HUES64 (cell line): ENCODE data around the gene LCOR.

ENCODE experiments used
- H3K27ac ChIP-seq: 2 replicates; pipeline ENCODE4 v1.7.0; 2013; ENCODE audit warnings: low read depth, low read length, inconsistent platforms
- H3K27me3 ChIP-seq: 2 replicates; pipeline ENCODE4 v1.6.1; 2013; ENCODE audit warnings: mild to moderate bottlenecking, low read length; ENCODE audit not compliant: insufficient read depth
- H3K36me3 ChIP-seq: 2 replicates; pipeline ENCODE4 v1.6.1; 2013; ENCODE audit warnings: mild to moderate bottlenecking, low read length; ENCODE audit not compliant: insufficient read depth
- H3K4me1 ChIP-seq: 2 replicates; pipeline ENCODE4 v1.6.1; 2013; ENCODE audit warnings: mild to moderate bottlenecking, low read length, moderate library complexity; ENCODE audit not compliant: insufficient read depth
- H3K4me3 ChIP-seq: 2 replicates; pipeline ENCODE4 v1.5.1; 2013; ENCODE audit warnings: mild to moderate bottlenecking, low read length, moderate library complexity
- H3K9ac ChIP-seq: 2 replicates; pipeline ENCODE4 v1.6.1; 2013; ENCODE audit warnings: mild to moderate bottlenecking, low read depth, low read length
- H3K9me3 ChIP-seq: 2 replicates; pipeline ENCODE4 v1.6.1; 2013; ENCODE audit warnings: low read depth, low read length; ENCODE audit not compliant: insufficient read depth
- WGBS: fragments of 150-250, 120-280 bp; methylation state at CpG from one replicate; pipeline ENCODE4 v1.1.7; 2013; ENCODE audit warnings: missing lambda C conversion rate; 5-methylcytosine and 5-hydroxymethylcytosine counted together

The LCOR gene

DNA sequence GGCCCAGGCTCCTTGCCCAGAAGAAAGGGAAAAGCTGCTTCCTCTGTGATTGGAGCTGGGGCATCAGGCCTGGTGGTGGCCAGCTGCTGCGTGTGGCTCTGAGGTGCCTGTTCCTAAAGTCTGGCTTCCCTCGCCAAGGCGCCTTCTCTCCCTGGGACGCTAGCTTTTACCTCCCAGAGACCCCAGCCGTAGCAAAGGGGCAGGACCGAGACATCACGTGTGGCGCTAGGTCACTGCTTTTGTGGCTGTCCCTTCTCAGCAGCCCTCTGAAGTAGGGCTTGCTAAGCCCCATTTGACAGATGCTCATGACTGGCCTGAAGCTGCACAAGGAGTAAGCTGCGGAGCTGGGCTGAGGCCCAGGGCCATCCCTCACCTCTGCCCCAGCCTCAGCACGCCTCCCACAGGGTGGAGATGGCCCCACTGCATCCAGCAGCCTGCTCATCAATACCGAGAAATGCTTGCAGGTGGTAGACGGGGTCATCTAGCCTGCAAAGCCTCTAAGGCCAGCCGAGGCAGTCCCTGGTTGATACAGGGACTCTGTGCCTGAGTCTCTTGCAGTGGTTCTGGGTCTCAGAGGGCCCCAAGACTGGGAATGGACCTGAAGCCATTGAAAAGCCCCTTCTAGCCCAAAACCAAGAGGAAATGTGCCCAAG, 171.2 kb downstream of the LCOR start:
- no peaks in the 10 kb centered on the region for H3K36me3 ChIP-seq
- no peak overlapping the region for H3K4me3 ChIP-seq
- WGBS = 92% methylated on average over 13 of the region's 13 CpGs
- H3K9me3 ChIP-seq = peaks cover 6% of the 10 kb centered on the region; the same call in 1 of the 2 replicates
- no peaks in the 10 kb centered on the region for H3K27me3 ChIP-seq
- H3K9ac ChIP-seq = no peak overlapping the region
- no peak overlapping the region for H3K27ac ChIP-seq
- H3K4me1 ChIP-seq = no peaks in the 10 kb centered on the region

GRCh38 chr10:97003804-97004201, 171.7 kb downstream of the LCOR start:
- H3K9ac ChIP-seq = no peak overlapping the region
- peaks cover 6% of the 10 kb centered on the region; the same call in 1 of the 2 replicates for H3K9me3 ChIP-seq
- no peak overlapping the region for H3K27ac ChIP-seq
- no peaks in the 10 kb centered on the region for H3K27me3 ChIP-seq
- H3K4me1 ChIP-seq = no peaks in the 10 kb centered on the region
- H3K36me3 ChIP-seq = no peaks in the 10 kb centered on the region
- no peak overlapping the region for H3K4me3 ChIP-seq
- 93% methylated on average over 8 of the region's 8 CpGs for WGBS

- H3K36me3 ChIP-seq = no peaks in the 10 kb centered on the region
- WGBS = 95% methylated on average over 10 of the region's 10 CpGs
- H3K27ac ChIP-seq = no peak overlapping the region
- no peaks in the 10 kb centered on the region for H3K27me3 ChIP-seq
- H3K4me1 ChIP-seq = no peaks in the 10 kb centered on the region
- H3K9me3 ChIP-seq = peaks cover 6% of the 10 kb centered on the region; the same call in 1 of the 2 replicates
- no peak overlapping the region for H3K4me3 ChIP-seq
- H3K9ac ChIP-seq = no peak overlapping the region
These were observed 172.5 kb downstream of the LCOR start for GRCh38 chr10:97004591-97004990.

- Histone ChIP-seq H3K9me3 (peaks cover 6% of the 10 kb centered on the region; the same call in 1 of the 2 replicates), H3K4me3 (no peak overlapping the region), H3K36me3 (no peaks in the 10 kb centered on the region), H3K4me1 (no peaks in the 10 kb centered on the region), H3K27me3 (no peaks in the 10 kb centered on the region), H3K9ac (no peak overlapping the region), H3K27ac (no peak overlapping the region)
- WGBS = 85% methylated on average over 5 of the region's 5 CpGs
These were observed 173.3 kb downstream of the LCOR start for GRCh38 chr10:97005349-97005748.

DNA sequence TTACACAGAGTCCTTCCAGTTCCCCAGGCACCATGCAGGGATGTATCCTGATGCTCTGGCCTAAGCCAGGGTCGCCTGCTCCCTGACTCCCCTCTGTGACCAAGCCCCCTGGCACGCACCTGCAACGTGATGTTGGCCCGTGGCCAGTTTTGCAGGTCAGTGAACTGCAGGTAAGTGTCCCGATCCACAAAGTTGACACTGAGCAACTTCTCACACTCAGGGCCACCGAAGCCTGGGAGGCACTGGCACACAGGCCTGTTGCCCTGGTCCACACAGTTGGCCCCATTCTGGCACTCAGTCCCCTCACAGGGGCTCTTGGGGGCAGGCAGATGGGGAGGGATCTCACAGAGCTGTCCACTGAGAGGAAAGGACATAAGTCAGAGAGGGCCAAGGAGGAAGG, 174.3 kb downstream of the LCOR start:
- Histone ChIP-seq H3K36me3 (no peaks in the 10 kb centered on the region), H3K4me1 (no peaks in the 10 kb centered on the region), H3K9me3 (peaks cover 6% of the 10 kb centered on the region; the same call in 1 of the 2 replicates), H3K27me3 (no peaks in the 10 kb centered on the region), H3K4me3 (no peak overlapping the region), H3K9ac (no peak overlapping the region), H3K27ac (no peak overlapping the region)
- WGBS = 85% methylated on average over 6 of the region's 6 CpGs

DNA sequence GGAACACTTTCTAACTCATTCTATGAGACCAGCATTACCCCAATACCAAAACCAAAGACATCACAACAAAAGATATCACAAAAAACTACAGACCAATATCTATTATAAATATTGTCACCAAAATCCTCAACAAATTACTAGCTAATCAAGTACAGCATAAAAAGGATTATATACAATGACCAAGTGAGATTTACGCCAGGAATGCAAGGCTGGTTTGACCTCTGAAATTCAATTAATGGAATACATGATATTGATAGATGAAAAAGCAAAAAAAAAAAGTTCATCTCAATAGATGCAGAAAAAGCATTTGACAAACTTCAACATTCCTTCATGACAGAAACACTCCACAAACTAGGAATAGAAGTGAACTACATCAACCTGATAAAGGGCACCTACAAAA, 175.3 kb downstream of the LCOR start:
- no peaks in the 10 kb centered on the region for H3K27me3 ChIP-seq
- no peaks in the 10 kb centered on the region for H3K36me3 ChIP-seq
- no peaks in the 10 kb centered on the region for H3K4me1 ChIP-seq
- peaks cover 6% of the 10 kb centered on the region; the same call in 1 of the 2 replicates for H3K9me3 ChIP-seq
- no peak overlapping the region for H3K27ac ChIP-seq
- no peak overlapping the region for H3K4me3 ChIP-seq
- 86% methylated on average over 1 of the region's 1 CpG for WGBS
- H3K9ac ChIP-seq = no peak overlapping the region

DNA sequence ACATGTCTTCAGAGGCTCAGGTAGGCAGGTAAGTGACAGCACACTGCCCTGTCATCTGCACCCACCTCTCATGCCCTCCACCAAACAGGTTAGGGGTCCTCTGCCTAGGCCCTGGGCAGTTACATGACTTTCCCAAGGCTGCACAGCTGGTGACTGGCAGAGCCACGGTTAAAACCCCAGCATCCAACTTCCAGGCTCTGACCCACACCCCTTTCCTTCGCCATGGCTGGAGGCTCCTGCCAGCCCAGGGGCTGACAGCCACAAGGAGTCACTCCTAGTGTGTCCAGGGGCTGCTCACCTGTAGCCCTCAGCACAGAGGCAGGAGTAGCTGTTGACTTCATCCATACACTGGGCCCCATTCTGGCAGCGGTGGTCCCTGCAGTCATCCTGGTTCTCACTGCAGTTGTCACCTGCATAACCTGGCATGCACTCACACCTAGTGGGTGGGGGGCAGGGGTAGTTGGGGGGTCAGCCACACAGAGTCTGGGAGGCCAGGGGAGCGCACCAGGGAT, 178.7 kb downstream of the LCOR start:
- no peak overlapping the region for H3K27ac ChIP-seq
- no peaks in the 10 kb centered on the region for H3K4me1 ChIP-seq
- H3K4me3 ChIP-seq = no peak overlapping the region
- no peaks in the 10 kb centered on the region for H3K36me3 ChIP-seq
- no peak overlapping the region for H3K9ac ChIP-seq
- no peaks in the 10 kb centered on the region for H3K27me3 ChIP-seq
- 92% methylated on average over 4 of the region's 4 CpGs for WGBS
- peaks cover 6% of the 10 kb centered on the region; the same call in 1 of the 2 replicates for H3K9me3 ChIP-seq

DNA sequence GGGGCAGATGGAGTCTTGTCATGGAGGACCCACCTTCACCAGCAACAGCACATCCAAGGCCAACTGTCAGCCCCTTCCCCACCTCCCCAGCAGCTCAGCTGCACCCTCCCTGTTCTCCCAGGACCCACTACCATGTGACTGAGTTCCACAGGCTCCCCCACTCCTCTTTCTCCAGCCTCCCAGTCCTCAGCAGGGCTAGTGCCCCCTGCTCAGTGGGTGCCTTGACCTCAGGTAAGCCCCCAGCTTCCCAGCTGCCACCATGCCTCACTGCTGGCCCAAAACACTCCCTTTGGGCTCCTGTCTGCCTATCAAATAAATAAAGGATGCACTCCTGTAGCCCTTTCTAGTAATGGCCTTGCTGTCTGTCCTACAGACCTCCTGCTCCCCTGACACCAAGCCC, 179.3 kb downstream of the LCOR start:
- no peak overlapping the region for H3K4me3 ChIP-seq
- H3K4me1 ChIP-seq = no peaks in the 10 kb centered on the region
- peaks cover 6% of the 10 kb centered on the region; the same call in 1 of the 2 replicates for H3K9me3 ChIP-seq
- no peaks in the 10 kb centered on the region for H3K36me3 ChIP-seq
- no peak overlapping the region for H3K27ac ChIP-seq
- H3K9ac ChIP-seq = no peak overlapping the region
- H3K27me3 ChIP-seq = no peaks in the 10 kb centered on the region

GRCh38 chr10:97012470-97012869, 180.4 kb downstream of the LCOR start:
- Histone ChIP-seq H3K27ac (no peak overlapping the region), H3K4me1 (0 out of 2 replicates have a peak, but pooled peaks cover 3% of the 10 kb centered on the region), H3K9me3 (peaks cover 2% of the 10 kb centered on the region; the same call in 1 of the 2 replicates), H3K9ac (no peak overlapping the region), H3K4me3 (no peak overlapping the region), H3K27me3 (no peaks in the 10 kb centered on the region), H3K36me3 (no peaks in the 10 kb centered on the region)
- 88% methylated on average over 8 of the region's 8 CpGs for WGBS

DNA sequence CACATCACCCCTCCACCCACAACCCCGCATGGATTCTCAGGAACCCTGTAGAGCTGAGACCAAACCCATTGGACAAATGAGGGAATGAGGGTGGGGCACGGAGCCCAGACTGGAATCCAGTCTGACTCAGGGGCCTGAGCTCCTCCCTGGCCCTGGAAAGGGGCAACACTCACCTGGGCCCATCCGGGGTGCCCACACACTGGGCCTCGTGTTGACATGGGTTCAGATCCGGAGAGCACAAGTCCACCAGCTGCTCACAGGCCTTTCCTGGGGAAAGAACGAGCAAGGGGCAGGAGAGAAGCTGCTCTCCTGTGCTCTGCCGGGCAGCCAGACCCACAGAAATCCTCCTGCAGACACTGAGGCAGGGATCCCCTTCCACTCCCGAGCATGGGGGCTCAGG, 181.5 kb downstream of the LCOR start:
- Histone ChIP-seq H3K4me3 (no peak overlapping the region), H3K9ac (no peak overlapping the region), H3K27me3 (no peaks in the 10 kb centered on the region), H3K27ac (no peak overlapping the region), H3K36me3 (no peaks in the 10 kb centered on the region), H3K9me3 (no peaks in the 10 kb centered on the region), H3K4me1 (0 out of 2 replicates have a peak, but pooled peaks cover 3% of the 10 kb centered on the region)
- 85% methylated on average over 8 of the region's 8 CpGs for WGBS

- Histone ChIP-seq H3K4me3 (no peak overlapping the region), H3K9ac (no peak overlapping the region), H3K4me1 (0 out of 2 replicates have a peak, but pooled peaks cover 3% of the 10 kb centered on the region), H3K36me3 (no peaks in the 10 kb centered on the region), H3K9me3 (no peaks in the 10 kb centered on the region), H3K27me3 (no peaks in the 10 kb centered on the region), H3K27ac (no peak overlapping the region)
- WGBS = 92% methylated on average over 8 of the region's 8 CpGs
These were observed 181.9 kb downstream of the LCOR start for GRCh38 chr10:97013983-97014382.
